Measurements from ENCODE around the gene EIPR1. TPM values are rescaled to one million over a fixed set of nuclear protein-coding genes. Genes with fewer than 3 reads are reported as not detected.

EIPR1 gene
- polyA plus RNA-seq, 1 donor from 2014 or later: 138 TPM

GRCh38 chr2:3183766-3184165, 193.9 kb downstream of the EIPR1 start:
- Histone ChIP-seq H3K4me2 (ENCODE audit: low read length) (no peak overlapping the region), H3K27ac (ENCODE audit: low read length) (no peak overlapping the region), H3K27me3 (ENCODE audit: insufficient read depth, low read depth, low read length) (no peaks in the 10 kb centered on the region), H3K4me3 (ENCODE audit: low read length) (no peak overlapping the region), H3K9me2 (ENCODE audit: insufficient read depth, low read length) (no peaks in the 10 kb centered on the region), H2AFZ (ENCODE audit: low read depth, low read length) (no peak overlapping the region), H3K9ac (ENCODE audit: low read length) (no peak overlapping the region), H3K36me3 (ENCODE audit: insufficient read depth, low read length) (no peaks in the 10 kb centered on the region), H3F3A (ENCODE audit: insufficient read depth, low read length, poor library complexity, severe bottlenecking) (no peaks in the 10 kb centered on the region), H4K20me1 (ENCODE audit: insufficient read depth) (no peaks in the 10 kb centered on the region), H3K79me2 (replicated peaks; ENCODE audit: insufficient read depth, low read length) (no peaks in the 10 kb centered on the region), H3K9me3 (ENCODE audit: low read length) (peaks cover 11% of the 10 kb centered on the region)
- TF ChIP-seq POLR2AphosphoS5 (IDR thresholded peaks at IDR 0.05) (no peak), EP300 (conservative IDR thresholded peaks at IDR 0.05; ENCODE audit: poor library complexity, severe bottlenecking) (no peak), CTCF (IDR thresholded peaks at IDR 0.05; ENCODE audit: poor library complexity, severe bottlenecking) (no peak), EZH2 (IDR thresholded peaks at IDR 0.05; ENCODE audit: borderline replicate concordance, insufficient read depth, low read length, poor library complexity, severe bottlenecking) (no peak), TAF1 (IDR thresholded peaks at IDR 0.05; ENCODE audit: low read depth) (no peak), RAD21 (conservative IDR thresholded peaks at IDR 0.05) (no peak), SMC3 (conservative IDR thresholded peaks at IDR 0.05; ENCODE audit: poor library complexity) (no peak), REST (IDR thresholded peaks at IDR 0.05; ENCODE audit: borderline replicate concordance) (no peak), MXI1 (conservative IDR thresholded peaks at IDR 0.05; ENCODE audit: poor library complexity, severe bottlenecking) (no peak)

- Histone ChIP-seq H3K9me3 (ENCODE audit: low read length) (peaks cover 11% of the 10 kb centered on the region), H3K27ac (ENCODE audit: low read length) (no peak overlapping the region), H2AFZ (ENCODE audit: low read depth, low read length) (no peak overlapping the region), H3K4me3 (ENCODE audit: low read length) (no peak overlapping the region), H3K4me2 (ENCODE audit: low read length) (no peak overlapping the region), H3K79me2 (replicated peaks; ENCODE audit: insufficient read depth, low read length) (no peaks in the 10 kb centered on the region), H3K27me3 (ENCODE audit: insufficient read depth, low read depth, low read length) (no peaks in the 10 kb centered on the region), H3K36me3 (ENCODE audit: insufficient read depth, low read length) (no peaks in the 10 kb centered on the region), H3K9me2 (ENCODE audit: insufficient read depth, low read length) (no peaks in the 10 kb centered on the region), H4K20me1 (ENCODE audit: insufficient read depth) (no peaks in the 10 kb centered on the region), H3K9ac (ENCODE audit: low read length) (no peak overlapping the region), H3F3A (ENCODE audit: insufficient read depth, low read length, poor library complexity, severe bottlenecking) (no peaks in the 10 kb centered on the region)
- no peak for TF ChIP-seq EZH2 (IDR thresholded peaks at IDR 0.05; ENCODE audit: borderline replicate concordance, insufficient read depth, low read length, poor library complexity, severe bottlenecking)
- no peak for TF ChIP-seq RAD21 (conservative IDR thresholded peaks at IDR 0.05)
- TF ChIP-seq MXI1 (conservative IDR thresholded peaks at IDR 0.05; ENCODE audit: poor library complexity, severe bottlenecking): no peak
- TF ChIP-seq REST (IDR thresholded peaks at IDR 0.05; ENCODE audit: borderline replicate concordance): no peak
- no peak for TF ChIP-seq SMC3 (conservative IDR thresholded peaks at IDR 0.05; ENCODE audit: poor library complexity)
- no peak for TF ChIP-seq EP300 (conservative IDR thresholded peaks at IDR 0.05; ENCODE audit: poor library complexity, severe bottlenecking)
- no peak for TF ChIP-seq POLR2AphosphoS5 (IDR thresholded peaks at IDR 0.05)
- no peak for TF ChIP-seq TAF1 (IDR thresholded peaks at IDR 0.05; ENCODE audit: low read depth)
- no peak for TF ChIP-seq CTCF (IDR thresholded peaks at IDR 0.05; ENCODE audit: poor library complexity, severe bottlenecking)
Observed at GRCh38 chr2:3182848-3183247, 194.8 kb downstream of the EIPR1 start.

Data from neural cell (in vitro differentiated cells).